ENCODE measurements around the gene MYOM1. TPM values are rescaled to one million over a fixed set of nuclear protein-coding genes. Genes with fewer than 3 reads are reported as not detected.
"Not testable (repeated sequence)": the region's sequence is repeated elsewhere in the genome, so short reads cannot be mapped to it uniquely, and the experiment has no call there.

Gene MYOM1
- total RNA-seq, 1 donor from 2014 or later, result 0.46 TPM

- no peaks in the 10 kb centered on the region for H3K9me3 Mint-ChIP-seq (ENCODE audit: unreplicated experiment)
These were observed 184.1 kb downstream of the MYOM1 start for GRCh38 chr18:3035635-3036034.

GRCh38 chr18:3032721-3033120, 187.0 kb downstream of the MYOM1 start:
- no peak overlapping the region for H3K27ac Mint-ChIP-seq (ENCODE audit: unreplicated experiment)
- H3K4me1 Mint-ChIP-seq (ENCODE audit: unreplicated experiment), result peaks cover 14% of the 10 kb centered on the region
- H3K36me3 Mint-ChIP-seq (ENCODE audit: unreplicated experiment), result no peaks in the 10 kb centered on the region

More at GRCh38 chr18:3035635-3036034, 184.1 kb downstream of the MYOM1 start:
- Mint-ChIP-seq H3K4me1 (ENCODE audit: unreplicated experiment) (no peaks in the 10 kb centered on the region), H3K27me3 (ENCODE audit: unreplicated experiment) (no peaks in the 10 kb centered on the region), H3K4me3 (ENCODE audit: unreplicated experiment) (no peak overlapping the region), H3K27ac (ENCODE audit: unreplicated experiment) (no peak overlapping the region), H3K36me3 (ENCODE audit: unreplicated experiment) (no peaks in the 10 kb centered on the region)
- no peak for DNase-seq (ENCODE audit: extremely low spot score, unreplicated experiment)
- TF ChIP-seq CTCF (IDR thresholded peaks at IDR 0.05), result no peak

GRCh38 chr18:3029215-3029952, 190.4 kb downstream of the MYOM1 start:
- Mint-ChIP-seq H3K4me3 (ENCODE audit: unreplicated experiment) (peak overlapping the region; percentile 12), H3K27ac (ENCODE audit: unreplicated experiment) (peak overlapping the region; percentile 80), H3K27me3 (ENCODE audit: unreplicated experiment) (no peaks in the 10 kb centered on the region), H3K9me3 (ENCODE audit: unreplicated experiment) (no peaks in the 10 kb centered on the region), H3K36me3 (ENCODE audit: unreplicated experiment) (no peaks in the 10 kb centered on the region), H3K4me1 (ENCODE audit: unreplicated experiment) (peaks cover 16% of the 10 kb centered on the region)
- TF ChIP-seq CTCF (IDR thresholded peaks at IDR 0.05), result no peak
- DNase-seq (ENCODE audit: extremely low spot score, unreplicated experiment), result peak; percentile 56

More at GRCh38 chr18:3032721-3033120, 187.0 kb downstream of the MYOM1 start:
- DNase-seq (ENCODE audit: extremely low spot score, unreplicated experiment), result no peak
- Mint-ChIP-seq H3K4me3 (ENCODE audit: unreplicated experiment) (no peak overlapping the region), H3K27me3 (ENCODE audit: unreplicated experiment) (no peaks in the 10 kb centered on the region), H3K9me3 (ENCODE audit: unreplicated experiment) (no peaks in the 10 kb centered on the region)
- TF ChIP-seq CTCF (IDR thresholded peaks at IDR 0.05), result no peak

- not testable (repeated sequence) for H3K4me3 Mint-ChIP-seq (ENCODE audit: unreplicated experiment); H3K27me3 Mint-ChIP-seq (ENCODE audit: unreplicated experiment); H3K36me3 Mint-ChIP-seq (ENCODE audit: unreplicated experiment); H3K9me3 Mint-ChIP-seq (ENCODE audit: unreplicated experiment); DNase-seq (ENCODE audit: extremely low spot score, unreplicated experiment); H3K27ac Mint-ChIP-seq (ENCODE audit: unreplicated experiment)
- H3K4me1 Mint-ChIP-seq (ENCODE audit: unreplicated experiment), result peaks cover 16% of the 10 kb centered on the region
These were observed 191.7 kb downstream of the MYOM1 start for GRCh38 chr18:3028115-3028514.

- Mint-ChIP-seq H3K4me1 (ENCODE audit: unreplicated experiment) (peaks cover 16% of the 10 kb centered on the region), H3K4me3 (ENCODE audit: unreplicated experiment) (no peak overlapping the region)
These were observed 192.3 kb downstream of the MYOM1 start for GRCh38 chr18:3027370-3027891.

More at GRCh38 chr18:3027370-3027891, 192.3 kb downstream of the MYOM1 start:
- no peak for TF ChIP-seq CTCF (IDR thresholded peaks at IDR 0.05)
- H3K27me3 Mint-ChIP-seq (ENCODE audit: unreplicated experiment), result no peaks in the 10 kb centered on the region
- H3K9me3 Mint-ChIP-seq (ENCODE audit: unreplicated experiment), result no peaks in the 10 kb centered on the region
- H3K36me3 Mint-ChIP-seq (ENCODE audit: unreplicated experiment), result no peaks in the 10 kb centered on the region
- DNase-seq (ENCODE audit: extremely low spot score, unreplicated experiment), result peak; percentile 21
- no peak overlapping the region for H3K27ac Mint-ChIP-seq (ENCODE audit: unreplicated experiment)

All from osteocyte (in vitro differentiated cells).